ENCODE measurements around the gene SLC4A7.

- TF ChIP-seq CTCF (IDR thresholded peaks at IDR 0.05): no peak
- no peak for TF ChIP-seq POLR2A (IDR thresholded peaks at IDR 0.05)
- no peak for TF ChIP-seq EP300 (IDR thresholded peaks at IDR 0.05)
Observed at GRCh38 chr3:27521872-27522265, 37.7 kb upstream of the SLC4A7 start.
